ENCODE results near the gene PPARGC1A. TPM values are rescaled to one million over a fixed set of nuclear protein-coding genes. Genes with fewer than 3 reads are reported as not detected.

The PPARGC1A gene
- total RNA-seq, 2 experiments from 2014 or later = not detected

GRCh38 chr4:23828020-23828715, 61.7 kb downstream of the PPARGC1A start:
- Histone ChIP-seq H3K4me1 (ENCODE audit: insufficient read depth, low read length) (no peaks in the 10 kb centered on the region), H3K36me3 (ENCODE audit: insufficient read depth, low read length) (no peaks in the 10 kb centered on the region), H3K4me3 (ENCODE audit: low read length) (no peak overlapping the region), H3K27me3 (ENCODE audit: control insufficient read depth in 1 of 2, insufficient read depth in 2 of 2, low read length in 2 of 2) (no peaks in the 10 kb centered on the region), H3K27ac (ENCODE audit: low read depth in 1 of 2, low read length in 2 of 2) (no peak overlapping the region), H3K9me3 (ENCODE audit: control insufficient read depth in 1 of 2, insufficient read depth in 1 of 2, low read length in 2 of 2) (no peaks in the 10 kb centered on the region)
- no peak for DNase-seq
- Mint-ChIP-seq H3K36me3 (ENCODE audit: low read depth) (no peaks in the 10 kb centered on the region), H3K27ac (no peak overlapping the region), H3K9me3 (no peaks in the 10 kb centered on the region), H3K4me3 (no peak overlapping the region), H3K4me1 (ENCODE audit: low read depth) (no peaks in the 10 kb centered on the region), H3K27me3 (no peaks in the 10 kb centered on the region)
- no peak for ATAC-seq (ENCODE audit: poor library complexity)
- TF ChIP-seq, protein P1, sequence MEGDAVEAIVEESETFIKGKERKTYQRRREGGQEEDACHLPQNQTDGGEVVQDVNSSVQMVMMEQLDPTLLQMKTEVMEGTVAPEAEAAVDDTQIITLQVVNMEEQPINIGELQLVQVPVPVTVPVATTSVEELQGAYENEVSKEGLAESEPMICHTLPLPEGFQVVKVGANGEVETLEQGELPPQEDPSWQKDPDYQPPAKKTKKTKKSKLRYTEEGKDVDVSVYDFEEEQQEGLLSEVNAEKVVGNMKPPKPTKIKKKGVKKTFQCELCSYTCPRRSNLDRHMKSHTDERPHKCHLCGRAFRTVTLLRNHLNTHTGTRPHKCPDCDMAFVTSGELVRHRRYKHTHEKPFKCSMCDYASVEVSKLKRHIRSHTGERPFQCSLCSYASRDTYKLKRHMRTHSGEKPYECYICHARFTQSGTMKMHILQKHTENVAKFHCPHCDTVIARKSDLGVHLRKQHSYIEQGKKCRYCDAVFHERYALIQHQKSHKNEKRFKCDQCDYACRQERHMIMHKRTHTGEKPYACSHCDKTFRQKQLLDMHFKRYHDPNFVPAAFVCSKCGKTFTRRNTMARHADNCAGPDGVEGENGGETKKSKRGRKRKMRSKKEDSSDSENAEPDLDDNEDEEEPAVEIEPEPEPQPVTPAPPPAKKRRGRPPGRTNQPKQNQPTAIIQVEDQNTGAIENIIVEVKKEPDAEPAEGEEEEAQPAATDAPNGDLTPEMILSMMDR (IDR thresholded peaks at IDR 0.05) = no peak
- CTCF ChIA-PET = no interaction called here
- POLR2A ChIA-PET = no interaction called here
- intact Hi-C loops (cut with DNase I, micrococcal nuclease) = no loop called here

DNA sequence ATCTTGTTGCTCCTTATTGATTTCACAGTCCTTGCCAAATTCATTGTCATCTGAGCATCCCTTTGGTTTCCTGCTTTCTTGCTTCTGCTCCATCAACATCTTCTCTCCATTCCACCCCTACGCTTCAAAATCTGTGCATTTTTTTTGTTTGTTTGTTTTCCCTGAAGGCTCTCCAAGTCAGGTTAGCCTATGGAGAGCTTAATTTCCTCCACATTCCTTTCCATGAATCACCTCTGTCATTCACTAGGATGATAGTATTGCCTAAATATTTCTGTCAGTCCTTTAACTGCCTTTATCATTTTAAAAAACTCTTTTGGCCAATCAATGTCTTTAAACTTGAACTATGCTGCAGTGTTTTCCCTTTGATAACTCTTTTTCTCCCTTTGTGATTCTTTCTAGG, 67.7 kb downstream of the PPARGC1A start:
- no peak for ATAC-seq (ENCODE audit: poor library complexity)
- TF ChIP-seq, protein P1 (IDR thresholded peaks at IDR 0.05) = no peak
- H3K9me3 Mint-ChIP-seq = peaks cover 4% of the 10 kb centered on the region
- no peak overlapping the region for H3K4me3 Mint-ChIP-seq
- H3K9me3 ChIP-seq (ENCODE audit: control insufficient read depth in 1 of 2, insufficient read depth in 1 of 2, low read length in 2 of 2) = no peaks in the 10 kb centered on the region
- H3K27ac ChIP-seq (ENCODE audit: low read depth in 1 of 2, low read length in 2 of 2) = no peak overlapping the region
- CTCF ChIA-PET = no interaction called here
- DNase-seq = no peak
- no peaks in the 10 kb centered on the region for H3K27me3 Mint-ChIP-seq
- no peaks in the 10 kb centered on the region for H3K36me3 ChIP-seq (ENCODE audit: insufficient read depth, low read length)
- no peak overlapping the region for H3K4me3 ChIP-seq (ENCODE audit: low read length)
- no peaks in the 10 kb centered on the region for H3K27me3 ChIP-seq (ENCODE audit: control insufficient read depth in 1 of 2, insufficient read depth in 2 of 2, low read length in 2 of 2)
- H3K27ac Mint-ChIP-seq = no peak overlapping the region
- no peaks in the 10 kb centered on the region for H3K36me3 Mint-ChIP-seq (ENCODE audit: low read depth)
- no peaks in the 10 kb centered on the region for H3K4me1 ChIP-seq (ENCODE audit: insufficient read depth, low read length)
- intact Hi-C loops (cut with DNase I, micrococcal nuclease) = no loop called here
- POLR2A ChIA-PET = no interaction called here
- H3K4me1 Mint-ChIP-seq (ENCODE audit: low read depth) = no peaks in the 10 kb centered on the region

- no peaks in the 10 kb centered on the region for H3K27me3 ChIP-seq (ENCODE audit: control insufficient read depth in 1 of 2, insufficient read depth in 2 of 2, low read length in 2 of 2)
- intact Hi-C loops (cut with DNase I, micrococcal nuclease) = no loop called here
- no peak for DNase-seq
- Mint-ChIP-seq H3K27me3 (no peaks in the 10 kb centered on the region), H3K36me3 (ENCODE audit: low read depth) (no peaks in the 10 kb centered on the region), H3K9me3 (peaks cover 7% of the 10 kb centered on the region), H3K27ac (no peak overlapping the region), H3K4me1 (ENCODE audit: low read depth) (no peaks in the 10 kb centered on the region), H3K4me3 (no peak overlapping the region)
- TF ChIP-seq, protein P1 (IDR thresholded peaks at IDR 0.05) = no peak
- H3K4me1 ChIP-seq (ENCODE audit: insufficient read depth, low read length) = no peaks in the 10 kb centered on the region
- ChIA-PET POLR2A (no interaction called here), CTCF (no interaction called here)
- H3K36me3 ChIP-seq (ENCODE audit: insufficient read depth, low read length) = no peaks in the 10 kb centered on the region
- no peak overlapping the region for H3K27ac ChIP-seq (ENCODE audit: low read depth in 1 of 2, low read length in 2 of 2)
- H3K4me3 ChIP-seq (ENCODE audit: low read length) = no peak overlapping the region
- ATAC-seq (ENCODE audit: poor library complexity) = no peak
- H3K9me3 ChIP-seq (ENCODE audit: control insufficient read depth in 1 of 2, insufficient read depth in 1 of 2, low read length in 2 of 2) = no peaks in the 10 kb centered on the region
Measured at GRCh38 chr4:23819041-23819511, 70.8 kb downstream of the PPARGC1A start.
